HCT116 (cell line): ENCODE measurements around the gene MSANTD4.

Experiments used
- POLR2A ChIP-seq: IDR thresholded peaks from 2 replicates; pipeline ENCODE4 v1.7.0; 2011; ENCODE audit warnings: borderline replicate concordance; ENCODE audit not compliant: insufficient read depth, insufficient read length; ENCODE audit errors: extremely low read depth
- POLR2AphosphoS5 ChIP-seq: IDR thresholded peaks from 2 replicates; pipeline ENCODE4 v1.6.1; 2011; ENCODE audit warnings: mild to moderate bottlenecking, low read depth, low read length, moderate library complexity
- YY1 ChIP-seq: IDR thresholded peaks from 2 replicates; pipeline ENCODE4 v1.6.1; 2011; ENCODE audit warnings: low read length, low read depth, moderate library complexity, mild to moderate bottlenecking; ENCODE audit not compliant: insufficient replicate concordance; ENCODE audit errors: extremely low read depth
- TF ChIP-seq, protein P1 (sequence below): IDR thresholded peaks from 2 replicates; pipeline ENCODE4 v1.6.1; 2012

DNA sequence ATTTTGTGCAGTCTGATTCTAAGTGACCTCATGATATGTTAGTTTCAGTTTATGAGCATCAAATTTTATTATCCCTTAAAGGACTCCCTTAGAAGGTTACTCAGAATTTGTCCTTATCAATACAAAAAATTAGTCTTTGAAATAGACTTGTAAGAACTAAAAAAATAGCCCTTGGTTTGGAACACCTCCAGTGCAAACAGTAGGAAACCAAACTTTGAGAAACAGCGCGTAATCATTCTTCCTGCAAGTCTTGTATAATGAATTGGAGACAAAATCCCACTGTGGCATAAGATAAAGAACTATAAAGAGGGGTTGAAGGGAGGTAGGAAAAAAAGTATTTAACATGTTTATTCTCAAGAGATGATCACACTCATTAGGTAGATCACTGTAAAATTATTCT, 10.8 kb upstream of the MSANTD4 start:
- no peak for TF ChIP-seq POLR2A
- TF ChIP-seq, protein P1, sequence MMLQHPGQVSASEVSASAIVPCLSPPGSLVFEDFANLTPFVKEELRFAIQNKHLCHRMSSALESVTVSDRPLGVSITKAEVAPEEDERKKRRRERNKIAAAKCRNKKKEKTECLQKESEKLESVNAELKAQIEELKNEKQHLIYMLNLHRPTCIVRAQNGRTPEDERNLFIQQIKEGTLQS = no peak
- no peak for TF ChIP-seq YY1
- no peak for TF ChIP-seq POLR2AphosphoS5
